HepG2 (cell line): ENCODE results near the gene BICDL2. TPM values are rescaled to one million over a fixed set of nuclear protein-coding genes. Genes with fewer than 3 reads are reported as not detected.

Experiments used
- ATAC-seq: fragments of 200-7000 bp; cut with Tn5 transposase; 3 replicates; pipeline ENCODE4 v1.9.1; 2020; ENCODE audit warnings: mild to moderate bottlenecking, moderate library complexity
- BruUV-seq: library from RNA; stranded (reverse); fragments of 400-500 nt; replicated peaks from 2 replicates; lab custom pipeline; 2021; lab: Mats Ljungman, UMichigan
- CTCF ChIA-PET: fragments of 300-600 bp; formaldehyde crosslinking; extraction: SDS; loops from one replicate; lab custom pipeline; 2021; ENCODE audit warnings: low total read pairs, inconsistent platforms, low intra/inter-chr PET ratio; lab: Yijun Ruan, JAX
- POLR2A ChIA-PET: fragments of 350-600 bp; sonication (Branson Sonifier 250); formaldehyde crosslinking; loops from one replicate; lab custom pipeline; 2020; ENCODE audit warnings: antibody characterized with exemption, inconsistent platforms; lab: Yijun Ruan, JAX
- DNase-seq: peaks from one replicate; pipeline ENCODE4 v3.0.0-alpha.2; 2015; ENCODE audit warnings: low spot score
- FAIRE-seq: peaks from 3 replicates; lab custom pipeline; 2011; peaks lifted over from hg19 to GRCh38; lab: Jason Lieb, UNC
- H2AFZ ChIP-seq: one replicate; pipeline ENCODE4 v1.6.1; 2011; ENCODE audit warnings: low read length, inconsistent platforms
- H3K27ac ChIP-seq: fragments of 300-600 bp; 3 replicates; pipeline ENCODE4 v1.8.0; 2011; ENCODE audit warnings: mixed run types, mild to moderate bottlenecking, mixed read lengths, low read length, inconsistent platforms; ENCODE audit not compliant: insufficient read depth; ENCODE audit errors: extremely low read length
- H3K27me3 ChIP-seq, 2 experiments: fragments of 200-600 bp in 1 of 2; 2 replicates in 1 of 2; 3 replicates in 1 of 2; pipeline versions ENCODE4 v1.6.0 to v1.8.0; 2011; ENCODE audit warnings: low read length in 2 of 2, mild to moderate bottlenecking in 2 of 2, moderate library complexity in 2 of 2, inconsistent platforms in 1 of 2; ENCODE audit not compliant: insufficient read depth in 2 of 2, control insufficient read depth in 1 of 2
- H3K36me3 ChIP-seq, 2 experiments: fragments of 200-600 bp in 1 of 2; replicated peaks in 1 of 2; 2 replicates in 1 of 2; 3 replicates in 1 of 2; pipeline versions ENCODE4 v1.5.1 to v1.8.0; 2011; ENCODE audit warnings: low read length in 2 of 2, inconsistent platforms in 1 of 2; ENCODE audit not compliant: insufficient read depth in 2 of 2, control insufficient read depth in 1 of 2
- H3K4me1 ChIP-seq: 2 replicates; pipeline ENCODE4 v1.5.1; 2012; ENCODE audit warnings: low read length, inconsistent platforms; ENCODE audit not compliant: insufficient read depth
- H3K4me2 ChIP-seq: 2 replicates; pipeline ENCODE4 v1.6.0; 2011; ENCODE audit warnings: low read depth, low read length, inconsistent platforms
- H3K4me3 ChIP-seq, 3 experiments: fragments of 200-600 bp in 1 of 3; sonication (generic), shearing (Covaris generic) in 1 of 3; replicated peaks in 1 of 3; 2 replicates each; pipeline ENCODE4 v1.5.1; 2011 to 2016; ENCODE audit warnings: low read length in 3 of 3, inconsistent platforms in 2 of 3, low read depth in 2 of 3, mild to moderate bottlenecking in 2 of 3, control low read depth in 1 of 3, mixed read lengths in 1 of 3; ENCODE audit not compliant: insufficient read depth in 1 of 3
- H3K79me2 ChIP-seq: one replicate; pipeline ENCODE4 v1.6.1; 2011; ENCODE audit warnings: low read length, inconsistent platforms; ENCODE audit not compliant: insufficient read depth
- H3K9ac ChIP-seq: 2 replicates; pipeline ENCODE4 v1.6.0; 2011; ENCODE audit warnings: mild to moderate bottlenecking, low read depth, low read length, inconsistent platforms; ENCODE audit not compliant: insufficient read depth
- H3K9me3 ChIP-seq: 2 replicates; pipeline ENCODE4 v1.5.1; 2012; ENCODE audit warnings: mild to moderate bottlenecking, low read length
- H4K20me1 ChIP-seq: 2 replicates; pipeline ENCODE4 v1.6.0; 2011; ENCODE audit warnings: inconsistent platforms, mild to moderate bottlenecking, low read length, moderate library complexity; ENCODE audit not compliant: insufficient read depth
- ELF3 ChIP-seq: IDR thresholded peaks from 2 replicates; pipeline ENCODE4 v1.6.1; 2016; ENCODE audit warnings: missing genetic modification reagents, missing compliant biosample characterization
- FOXA3 ChIP-seq: IDR thresholded peaks from 2 replicates; pipeline ENCODE4 v1.6.1; 2016; ENCODE audit warnings: missing genetic modification reagents, missing compliant biosample characterization
- HDAC1 ChIP-seq: sonication (generic); formaldehyde crosslinking; IDR thresholded peaks from 2 replicates; pipeline ENCODE4 v1.5.1; 2020; ENCODE audit warnings: mild to moderate bottlenecking, missing genetic modification reagents
- HMGXB4 ChIP-seq, 2 experiments: sonication (generic) in 1 of 2; formaldehyde crosslinking in 1 of 2; IDR thresholded peaks; 2 replicates each; pipeline versions ENCODE4 v1.4.0 to v1.6.1; 2018 to 2020; ENCODE audit warnings: missing genetic modification reagents in 2 of 2, borderline replicate concordance in 1 of 2, low read depth in 1 of 2, mild to moderate bottlenecking in 1 of 2, missing biosample characterization in 1 of 2
- HOXA9 ChIP-seq: sonication (generic); formaldehyde crosslinking; IDR thresholded peaks from 2 replicates; pipeline ENCODE4 v1.8.1; 2022; ENCODE audit warnings: missing genetic modification reagents, mild to moderate bottlenecking, moderate library complexity, borderline replicate concordance
- MIXL1 ChIP-seq: IDR thresholded peaks from 2 replicates; pipeline ENCODE4 v1.6.1; 2016
- NFE2L1 ChIP-seq: sonication (generic); formaldehyde crosslinking; IDR thresholded peaks from 2 replicates; pipeline ENCODE4 v1.4.0; 2020; ENCODE audit warnings: missing genetic modification reagents, mild to moderate bottlenecking, borderline replicate concordance
- PHF21A ChIP-seq: sonication (generic); formaldehyde crosslinking; IDR thresholded peaks from 2 replicates; pipeline ENCODE4 v1.5.0; 2020; ENCODE audit warnings: mild to moderate bottlenecking, missing genetic modification reagents
- SIX1 ChIP-seq: sonication (generic); formaldehyde crosslinking; IDR thresholded peaks from 2 replicates; pipeline ENCODE4 v1.4.0; 2020; ENCODE audit warnings: missing genetic modification reagents, borderline replicate concordance
- ZFP36 ChIP-seq: fragments of 150-350 bp; IDR thresholded peaks from 2 replicates; pipeline ENCODE4 v1.6.1; 2018; ENCODE audit warnings: borderline replicate concordance, low read length, low read depth; ENCODE audit not compliant: partially characterized antibody
- ZNF138 ChIP-seq: sonication (generic); formaldehyde crosslinking; IDR thresholded peaks from 2 replicates; pipeline ENCODE4 v1.5.0; 2020; ENCODE audit warnings: mild to moderate bottlenecking, low read depth, missing genetic modification reagents
- ZNF251 ChIP-seq: sonication (generic); formaldehyde crosslinking; IDR thresholded peaks from 2 replicates; pipeline ENCODE4 v1.9.0; 2021; ENCODE audit warnings: mild to moderate bottlenecking, missing genetic modification reagents
- ZNF30 ChIP-seq: sonication (generic); formaldehyde crosslinking; IDR thresholded peaks from 2 replicates; pipeline ENCODE4 v1.5.0; 2020; ENCODE audit warnings: mild to moderate bottlenecking, missing genetic modification reagents
- ZNF331 ChIP-seq: sonication (generic); formaldehyde crosslinking; IDR thresholded peaks from 2 replicates; pipeline ENCODE4 v1.4.0; 2020; ENCODE audit warnings: missing genetic modification reagents
- ZNF343 ChIP-seq: sonication (generic); formaldehyde crosslinking; IDR thresholded peaks from 2 replicates; pipeline ENCODE4 v1.4.0; 2020; ENCODE audit warnings: mild to moderate bottlenecking, missing genetic modification reagents
- ZNF678 ChIP-seq: sonication (generic); formaldehyde crosslinking; IDR thresholded peaks from 2 replicates; pipeline ENCODE4 v1.4.0; 2020; ENCODE audit warnings: mild to moderate bottlenecking, missing genetic modification reagents
- ZNF776 ChIP-seq: sonication (generic); formaldehyde crosslinking; IDR thresholded peaks from 2 replicates; pipeline ENCODE4 v1.4.0; 2020; ENCODE audit warnings: mild to moderate bottlenecking, missing genetic modification reagents
- WGBS: methylation state at CpG from one replicate; pipeline ENCODE4 v1.1.6; 2017; ENCODE audit warnings: low lambda C conversion rate; 5-methylcytosine and 5-hydroxymethylcytosine counted together
- in situ Hi-C: cut with HindIII; loops from 2 replicates; pipeline ENCODE4 v1.10.0; 2017; ENCODE audit warnings: low pct_unique_long_range_greater_than_20kb; ENCODE audit not compliant: extremely low pct_ligation_motif_present
- intact Hi-C: fragments of 100-400 bp; cut with micrococcal nuclease; formaldehyde crosslinking; loops from one replicate; pipeline ENCODE4 v1.10.0; 2022; ENCODE audit not compliant: unreplicated experiment
- polyA plus RNA-seq, 8 experiments: library from polyadenylated mRNA; depleted of rRNA in 3 of 8; stranded (reverse) in 7 of 8; unstranded in 1 of 8; fragments of >200 nt; fragmentation: Illumina TruSeq in 4 of 8; extraction: Trizol in 4 of 8; gene quantifications; 2 replicates each; pipeline versions ENCODE4 v1.2.1 to v1.2.3, GENCODE V29; 2011 to 2016; ENCODE audit warnings: low read depth in 4 of 8, missing spikeins in 1 of 8, mixed read lengths in 1 of 8; ENCODE audit not compliant: insufficient read depth in 1 of 8
- total RNA-seq, 5 experiments: library from RNA; depleted of rRNA; stranded (reverse); fragments of >200 nt; fragmentation: Illumina TruSeq; extraction: Trizol; gene quantifications; 2 replicates each; pipeline ENCODE4 v1.2.3, GENCODE V29; 2016; ENCODE audit warnings: low read depth in 1 of 5
- TF ChIP-seq, protein P1 (sequence below): sonication (generic); formaldehyde crosslinking; IDR thresholded peaks from 2 replicates; pipeline ENCODE4 v1.5.1; 2020; ENCODE audit warnings: mild to moderate bottlenecking, missing genetic modification reagents, moderate library complexity
- TF ChIP-seq, protein P2 (sequence below): sonication (generic); formaldehyde crosslinking; IDR thresholded peaks from 2 replicates; pipeline ENCODE4 v1.4.0; 2020; ENCODE audit warnings: mild to moderate bottlenecking, missing genetic modification reagents

Gene BICDL2
- total and polyA plus RNA-seq, 2 of the 13 experiments (the other 11 are each of a cell fraction or from before 2014, with no cell fraction given) = 0.12 TPM; not detected in 1

DNA sequence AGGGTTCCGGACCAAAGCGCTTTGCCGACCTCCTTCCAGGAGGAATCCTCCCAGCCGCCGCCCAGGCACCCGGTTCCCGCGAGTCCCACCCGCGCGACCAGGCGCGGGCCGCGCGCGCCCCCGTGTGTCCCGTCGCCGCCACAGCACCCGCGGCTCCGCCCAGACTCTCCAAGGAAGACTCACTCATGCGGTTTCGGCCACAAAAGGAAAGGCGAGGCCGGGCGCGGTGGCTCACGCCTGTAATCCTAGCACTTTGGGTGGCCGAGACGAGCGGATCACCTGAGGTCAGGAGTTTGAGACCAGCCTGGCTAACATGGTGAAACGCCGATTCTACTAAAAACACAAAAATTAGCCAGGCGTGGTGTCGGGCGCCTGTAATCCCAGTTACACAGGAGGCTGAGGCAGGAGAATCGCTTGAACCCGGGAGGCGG is 53.0 kb downstream of the BICDL2 start:
- Histone ChIP-seq H3K27ac (no peak overlapping the region), H3K4me1 (peaks cover 26% of the 10 kb centered on the region), H3K9me3 (no peaks in the 10 kb centered on the region), H3K4me2 (peak overlapping the region; percentile 79), H3K9ac (no peak overlapping the region), H3K79me2 (peaks cover 8% of the 10 kb centered on the region), H2AFZ (no peak overlapping the region), H3K27me3 (peaks cover 13 to 43% of the 10 kb centered on the region in 2 experiments; a peak in 4 of 5 replicates), H3K4me3 (peak overlapping the region in 2 of 3 experiments; percentile 34 to 52; a peak in 2 of 6 replicates), H4K20me1 (no peaks in the 10 kb centered on the region), H3K36me3 (no peaks in the 10 kb centered on the region)
- CTCF ChIA-PET = interaction anchor here (1.2 to 1.8 kb wide), 2 partner anchors 20 to 22 kb away, joined by 3 to 12 read pairs; partner anchors contain the start of gene KREMEN2
- ATAC-seq (peak; percentile 18; the same call in 2 of the 3 replicates), FAIRE-seq (no peak), DNase-seq (peak; percentile 42)
- BruUV-seq = no TSS peak
- intact Hi-C loops = loop anchor here (2.0 kb wide), 1 partner anchor 19 kb away; the partner anchor contains the start of gene KREMEN2
- WGBS = 12% methylated on average over 13 of the region's 42 CpGs
- in situ Hi-C loops = no loop called here
- POLR2A ChIA-PET = interaction anchor here (1.0 to 3.9 kb wide), 2 partner anchors 20 to 39 kb away, joined by 5 to 48 read pairs; partner anchors contain the start of genes HCFC1R1, KREMEN2, THOC6 and TNFRSF12A
- TF ChIP-seq HMGXB4 (CRISPR knock-in tag; IDR thresholded peaks at IDR 0.05; ENCODE audit: borderline replicate concordance in 1 of 2, low read depth in 1 of 2) (peak in 1 of 2 experiments; percentile 45; a peak in 1 of 4 replicates), ELF3 (CRISPR knock-in tag) (0 out of 2 replicates have a peak, but pooled peaks have one; percentile 12), PHF21A (peak; percentile 39; the same call in 1 of the 2 replicates), ZNF138 (no peak), ZFP36 (no peak), ZNF776 (CRISPR knock-in tag) (peak; percentile 24; the same call in 1 of the 2 replicates), MIXL1 (CRISPR knock-in tag) (no peak), SIX1 (CRISPR knock-in tag) (no peak), ZNF343 (CRISPR knock-in tag) (no peak), ZNF678 (no peak), NFE2L1 (no peak), HDAC1 (CRISPR knock-in tag) (0 out of 2 replicates have a peak, but pooled peaks have one; percentile 30), ZNF30 (CRISPR knock-in tag) (no peak), FOXA3 (0 out of 2 replicates have a peak, but pooled peaks have one; percentile 7), ZNF251 (CRISPR knock-in tag) (no peak), ZNF331 (CRISPR knock-in tag) (peak; percentile 54; the same call in 1 of the 2 replicates), HOXA9 (CRISPR knock-in tag) (no peak)
- TF ChIP-seq, protein P1, sequence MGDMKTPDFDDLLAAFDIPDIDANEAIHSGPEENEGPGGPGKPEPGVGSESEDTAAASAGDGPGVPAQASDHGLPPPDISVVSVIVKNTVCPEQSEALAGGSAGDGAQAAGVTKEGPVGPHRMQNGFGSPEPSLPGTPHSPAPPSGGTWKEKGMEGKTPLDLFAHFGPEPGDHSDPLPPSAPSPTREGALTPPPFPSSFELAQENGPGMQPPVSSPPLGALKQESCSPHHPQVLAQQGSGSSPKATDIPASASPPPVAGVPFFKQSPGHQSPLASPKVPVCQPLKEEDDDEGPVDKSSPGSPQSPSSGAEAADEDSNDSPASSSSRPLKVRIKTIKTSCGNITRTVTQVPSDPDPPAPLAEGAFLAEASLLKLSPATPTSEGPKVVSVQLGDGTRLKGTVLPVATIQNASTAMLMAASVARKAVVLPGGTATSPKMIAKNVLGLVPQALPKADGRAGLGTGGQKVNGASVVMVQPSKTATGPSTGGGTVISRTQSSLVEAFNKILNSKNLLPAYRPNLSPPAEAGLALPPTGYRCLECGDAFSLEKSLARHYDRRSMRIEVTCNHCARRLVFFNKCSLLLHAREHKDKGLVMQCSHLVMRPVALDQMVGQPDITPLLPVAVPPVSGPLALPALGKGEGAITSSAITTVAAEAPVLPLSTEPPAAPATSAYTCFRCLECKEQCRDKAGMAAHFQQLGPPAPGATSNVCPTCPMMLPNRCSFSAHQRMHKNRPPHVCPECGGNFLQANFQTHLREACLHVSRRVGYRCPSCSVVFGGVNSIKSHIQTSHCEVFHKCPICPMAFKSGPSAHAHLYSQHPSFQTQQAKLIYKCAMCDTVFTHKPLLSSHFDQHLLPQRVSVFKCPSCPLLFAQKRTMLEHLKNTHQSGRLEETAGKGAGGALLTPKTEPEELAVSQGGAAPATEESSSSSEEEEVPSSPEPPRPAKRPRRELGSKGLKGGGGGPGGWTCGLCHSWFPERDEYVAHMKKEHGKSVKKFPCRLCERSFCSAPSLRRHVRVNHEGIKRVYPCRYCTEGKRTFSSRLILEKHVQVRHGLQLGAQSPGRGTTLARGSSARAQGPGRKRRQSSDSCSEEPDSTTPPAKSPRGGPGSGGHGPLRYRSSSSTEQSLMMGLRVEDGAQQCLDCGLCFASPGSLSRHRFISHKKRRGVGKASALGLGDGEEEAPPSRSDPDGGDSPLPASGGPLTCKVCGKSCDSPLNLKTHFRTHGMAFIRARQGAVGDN (CRISPR knock-in tag) = peak; percentile 81
- TF ChIP-seq, protein P2, sequence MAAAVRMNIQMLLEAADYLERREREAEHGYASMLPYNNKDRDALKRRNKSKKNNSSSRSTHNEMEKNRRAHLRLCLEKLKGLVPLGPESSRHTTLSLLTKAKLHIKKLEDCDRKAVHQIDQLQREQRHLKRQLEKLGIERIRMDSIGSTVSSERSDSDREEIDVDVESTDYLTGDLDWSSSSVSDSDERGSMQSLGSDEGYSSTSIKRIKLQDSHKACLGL (CRISPR knock-in tag) = 0 out of 2 replicates have a peak, but pooled peaks have one; percentile 55
